Calu3 (cell line): ENCODE results near the gene SLC22A25. TPM values are rescaled to one million over a fixed set of nuclear protein-coding genes. Genes with fewer than 3 reads are reported as not detected.
A peak's percentile ranks its signal among the peaks of the same experiment; 100 is the strongest.

Experiments used
- Bru-seq: library from RNA; stranded (reverse); fragments of 400-500 nt; gene quantifications from one replicate; lab custom pipeline; 2021; lab: Mats Ljungman, UMichigan
- BruChase-seq, 2 experiments: library from RNA; stranded (reverse); fragments of 400-500 nt; gene quantifications; one replicate each; lab custom pipeline; 2021; lab: Mats Ljungman, UMichigan
- BruUV-seq: library from RNA; stranded (reverse); fragments of 400-500 nt; replicated peaks from 2 replicates; lab custom pipeline; 2021; lab: Mats Ljungman, UMichigan
- CTCF ChIA-PET: fragments of 300-600 bp; sonication (Branson Sonifier 250); formaldehyde crosslinking; loops from one replicate; lab custom pipeline; 2022; ENCODE audit warnings: antibody characterized with exemption; lab: Charles Lee
- DNase-seq: peaks from one replicate; pipeline ENCODE4 v3.0.0; 2022
- H3K27ac Mint-ChIP-seq: one replicate; pipeline ENCODE4 v1.8.0; 2022; ENCODE audit warnings: mixed read lengths; ENCODE audit not compliant: unreplicated experiment
- H3K27me3 Mint-ChIP-seq: one replicate; pipeline ENCODE4 v1.8.0; 2022; ENCODE audit warnings: mixed read lengths; ENCODE audit not compliant: unreplicated experiment
- H3K36me3 Mint-ChIP-seq: one replicate; pipeline ENCODE4 v1.8.0; 2022; ENCODE audit warnings: mild to moderate bottlenecking, moderate library complexity, mixed read lengths; ENCODE audit not compliant: insufficient read depth, unreplicated experiment
- H3K4me1 Mint-ChIP-seq: one replicate; pipeline ENCODE4 v1.8.0; 2022; ENCODE audit warnings: mild to moderate bottlenecking, low read depth, mixed read lengths; ENCODE audit not compliant: unreplicated experiment
- H3K4me3 Mint-ChIP-seq: one replicate; pipeline ENCODE4 v1.8.0; 2022; ENCODE audit warnings: mild to moderate bottlenecking, low read depth, moderate library complexity, mixed read lengths; ENCODE audit not compliant: unreplicated experiment
- H3K9me3 Mint-ChIP-seq: one replicate; pipeline ENCODE4 v1.8.0; 2022; ENCODE audit warnings: low read depth, mixed read lengths; ENCODE audit not compliant: unreplicated experiment
- CTCF ChIP-seq: fragments of 200-600 bp; IDR thresholded peaks from one replicate; pipeline ENCODE4 v1.8.0; 2022; ENCODE audit warnings: antibody characterized with exemption; ENCODE audit not compliant: unreplicated experiment
- intact Hi-C: fragments of 100-400 bp; cut with micrococcal nuclease; formaldehyde crosslinking; loops from one replicate; pipeline ENCODE4 v1.10.0; 2022; ENCODE audit not compliant: unreplicated experiment
- long read RNA-seq: library from polyadenylated mRNA; stranded (forward); transcript quantifications from one replicate; pipeline ENCODE4 v2.0.0, GENCODE V29; 2022
- total RNA-seq: library from RNA; stranded (reverse); gene quantifications from 2 replicates; pipeline ENCODE4 v1.2.3, GENCODE V29; 2022

SLC22A25 gene
- total RNA-seq = not detected in 2 replicates
- Bru-seq, nascent RNA = not detected
- BruChase-seq, experiment 1, labeled RNA remaining after a 6-hour chase = percentile 1 among the genes with signal in this experiment
- BruChase-seq, experiment 2, labeled RNA remaining after a 2-hour chase = not detected
- long read RNA-seq = 0 reads

GRCh38 chr11:63243533-63243932 lies at the start of gene SLC22A25:
SLC22A25 (minus strand) TSS chr11:63243599; CDS start chr11:63229652, 13,947 bp downstream.
- intact Hi-C loops = no loop called here
- no peak for DNase-seq
- no peak for TF ChIP-seq CTCF
- Mint-ChIP-seq H3K4me3 (no peak within 1 kb of the TSS), H3K4me1 (no peaks in the 10 kb centered on the region), H3K27me3 (peaks cover 88% of the 10 kb centered on the region), H3K9me3 (no peaks in the 10 kb centered on the region), H3K36me3 (no peaks in the 10 kb centered on the region), H3K27ac (no peak within 1 kb of the TSS)
- BruUV-seq = no TSS peak
- CTCF ChIA-PET = no interaction called here

GRCh38 chr11:63290285-63290684 lies 46.9 kb upstream of the SLC22A25 start:
- TF ChIP-seq CTCF = no peak
- BruUV-seq = no TSS peak
- no peak overlapping the region for H3K27ac Mint-ChIP-seq
- H3K27me3 Mint-ChIP-seq = peaks cover 13% of the 10 kb centered on the region
- no peak for DNase-seq
- no peaks in the 10 kb centered on the region for H3K4me1 Mint-ChIP-seq
- H3K4me3 Mint-ChIP-seq = no peak overlapping the region
- H3K36me3 Mint-ChIP-seq = no peaks in the 10 kb centered on the region
- H3K9me3 Mint-ChIP-seq = peaks cover 2% of the 10 kb centered on the region
- CTCF ChIA-PET = no interaction called here
- intact Hi-C loops = no loop called here

- BruUV-seq = no TSS peak
- intact Hi-C loops = no loop called here
Measured at GRCh38 chr11:63289658-63290057, 46.3 kb upstream of the SLC22A25 start.

GRCh38 chr11:63282579-63282978 lies 39.2 kb upstream of the SLC22A25 start:
- no peak overlapping the region for H3K27ac Mint-ChIP-seq
- intact Hi-C loops = no loop called here
- TF ChIP-seq CTCF = no peak
- no peak overlapping the region for H3K4me3 Mint-ChIP-seq
- DNase-seq = no peak
- no peaks in the 10 kb centered on the region for H3K9me3 Mint-ChIP-seq
- no TSS peak for BruUV-seq
- H3K36me3 Mint-ChIP-seq = no peaks in the 10 kb centered on the region
- H3K4me1 Mint-ChIP-seq = no peaks in the 10 kb centered on the region
- peaks cover 90% of the 10 kb centered on the region for H3K27me3 Mint-ChIP-seq
- CTCF ChIA-PET = no interaction called here

More at GRCh38 chr11:63289658-63290057, 46.3 kb upstream of the SLC22A25 start:
- no peak for TF ChIP-seq CTCF
- no peak for DNase-seq
- Mint-ChIP-seq H3K36me3 (no peaks in the 10 kb centered on the region), H3K27ac (no peak overlapping the region), H3K4me1 (no peaks in the 10 kb centered on the region), H3K9me3 (peaks cover 2% of the 10 kb centered on the region), H3K27me3 (peaks cover 19% of the 10 kb centered on the region), H3K4me3 (no peak overlapping the region)
- CTCF ChIA-PET = no interaction called here
